Nephron (organoid): Measurements from ENCODE around the gene UBE3B.

ENCODE experiments used
- H3K27ac Mint-ChIP-seq, 3 experiments: 2 replicates each; pipeline ENCODE4 v1.8.0; 2020; ENCODE audit warnings: mixed read lengths in 3 of 3, mild to moderate bottlenecking in 2 of 3, moderate library complexity in 1 of 3
- H3K27me3 Mint-ChIP-seq: 2 replicates; pipeline ENCODE4 v1.8.0; 2021; ENCODE audit warnings: low read depth, mild to moderate bottlenecking, moderate library complexity, mixed read lengths
- H3K36me3 Mint-ChIP-seq: 2 replicates; pipeline ENCODE4 v1.8.0; 2020; ENCODE audit warnings: low read depth, mixed read lengths
- H3K4me1 Mint-ChIP-seq: 2 replicates; pipeline ENCODE4 v1.8.0; 2020; ENCODE audit warnings: mixed read lengths
- H3K4me3 Mint-ChIP-seq, 3 experiments: 2 replicates each; pipeline ENCODE4 v1.8.0; 2020; ENCODE audit warnings: mild to moderate bottlenecking in 3 of 3, mixed read lengths in 3 of 3, moderate library complexity in 2 of 3
- H3K9me3 Mint-ChIP-seq: 2 replicates; pipeline ENCODE4 v1.8.0; 2020; ENCODE audit warnings: mixed read lengths
- CTCF ChIP-seq, 3 experiments: fragments of 200-600 bp; sonication (generic); IDR thresholded peaks; one replicate each; pipeline ENCODE4 v1.5.0; 2021; ENCODE audit warnings: antibody characterized with exemption in 3 of 3; ENCODE audit not compliant: unreplicated experiment in 3 of 3

Gene UBE3B

GRCh38 chr12:109455706-109456105 lies 21.7 kb upstream of the UBE3B start:
- no peaks in the 10 kb centered on the region for H3K9me3 Mint-ChIP-seq
- no peaks in the 10 kb centered on the region for H3K27me3 Mint-ChIP-seq
- peaks cover 37% of the 10 kb centered on the region for H3K4me1 Mint-ChIP-seq
- H3K36me3 Mint-ChIP-seq, result peaks cover 69% of the 10 kb centered on the region
- TF ChIP-seq CTCF (IDR thresholded peaks at IDR 0.05; ENCODE audit: unreplicated experiment in 3 of 3), result no peak
- no peak overlapping the region for H3K4me3 Mint-ChIP-seq
- peak overlapping the region in 1 of 3 experiments; percentile 39 for H3K27ac Mint-ChIP-seq

DNA sequence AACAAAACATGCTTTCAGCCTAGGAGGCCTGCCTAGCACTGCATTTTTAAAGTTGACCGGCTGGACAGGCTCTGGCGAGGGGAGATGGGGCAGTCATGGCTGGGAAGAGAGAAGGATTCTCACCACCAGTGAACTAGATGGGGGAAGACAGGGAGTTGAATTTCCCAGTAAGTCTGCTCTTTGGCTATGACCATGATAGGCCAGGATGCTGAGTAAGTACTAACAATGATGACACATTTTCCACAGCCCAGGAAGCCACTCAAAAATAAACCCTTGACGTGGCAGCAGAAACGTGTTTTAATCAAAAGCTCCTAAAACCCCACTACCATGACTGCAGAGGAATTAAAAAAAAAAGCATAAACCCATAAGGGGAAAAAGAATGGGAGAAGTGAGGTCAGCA lies 19.3 kb upstream of the UBE3B start:
- peaks cover 52% of the 10 kb centered on the region for H3K4me1 Mint-ChIP-seq
- H3K27ac Mint-ChIP-seq, result peak overlapping the region; percentile 77 to 98 (median 93)
- TF ChIP-seq CTCF (IDR thresholded peaks at IDR 0.05; ENCODE audit: unreplicated experiment in 3 of 3), result no peak
- no peaks in the 10 kb centered on the region for H3K9me3 Mint-ChIP-seq
- no peaks in the 10 kb centered on the region for H3K27me3 Mint-ChIP-seq
- peak overlapping the region in 2 of 3 experiments; percentile 22 to 42 for H3K4me3 Mint-ChIP-seq
- H3K36me3 Mint-ChIP-seq, result peaks cover 55% of the 10 kb centered on the region

DNA sequence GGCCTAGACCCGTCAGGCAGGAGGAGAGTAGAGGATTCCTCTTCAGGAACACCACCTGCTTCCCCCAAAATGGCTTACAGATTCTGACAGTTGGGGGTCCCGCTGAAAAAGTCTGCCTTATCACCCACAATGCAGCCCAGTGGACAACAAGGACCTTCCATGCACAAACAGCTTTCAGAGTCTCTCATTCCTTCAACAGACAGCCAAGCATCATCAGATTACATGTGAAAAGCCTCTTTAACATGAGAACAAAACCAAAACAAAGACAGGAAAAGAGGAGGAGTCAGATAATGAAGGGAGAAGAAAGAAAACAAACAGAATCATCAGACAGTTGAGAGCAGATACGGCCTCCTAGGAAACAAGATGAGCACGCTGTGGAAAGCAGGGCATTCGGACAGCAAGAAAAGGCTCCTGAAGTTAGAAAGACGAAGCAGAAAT lies 18.6 kb upstream of the UBE3B start:
- Mint-ChIP-seq H3K36me3 (peaks cover 50% of the 10 kb centered on the region), H3K4me3 (peak overlapping the region; percentile 24 to 55 (median 25)), H3K4me1 (peaks cover 59% of the 10 kb centered on the region), H3K9me3 (no peaks in the 10 kb centered on the region), H3K27ac (peak overlapping the region; percentile 93 to 98 (median 98)), H3K27me3 (no peaks in the 10 kb centered on the region)
- TF ChIP-seq CTCF (IDR thresholded peaks at IDR 0.05; ENCODE audit: unreplicated experiment in 3 of 3), result no peak

DNA sequence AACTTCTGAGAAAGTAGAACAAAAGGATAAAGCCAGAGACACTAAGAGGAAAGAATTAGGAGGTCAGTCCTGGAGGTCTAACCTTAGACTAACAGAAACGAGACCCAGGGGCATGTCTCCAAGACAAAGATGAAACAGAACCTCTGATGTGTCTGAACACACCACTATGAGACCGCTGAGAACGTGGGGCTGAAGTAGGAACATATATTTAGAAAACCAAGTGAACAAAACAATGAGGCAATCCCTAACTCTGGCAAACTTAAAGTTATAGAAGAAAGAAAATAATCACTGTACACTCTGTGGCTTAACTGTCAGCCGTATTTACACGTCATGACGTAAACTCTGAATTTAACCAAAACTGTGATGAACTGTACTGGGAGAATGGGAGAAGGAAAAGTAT lies 18.2 kb upstream of the UBE3B start:
- TF ChIP-seq CTCF (IDR thresholded peaks at IDR 0.05; ENCODE audit: unreplicated experiment in 3 of 3), result no peak

DNA sequence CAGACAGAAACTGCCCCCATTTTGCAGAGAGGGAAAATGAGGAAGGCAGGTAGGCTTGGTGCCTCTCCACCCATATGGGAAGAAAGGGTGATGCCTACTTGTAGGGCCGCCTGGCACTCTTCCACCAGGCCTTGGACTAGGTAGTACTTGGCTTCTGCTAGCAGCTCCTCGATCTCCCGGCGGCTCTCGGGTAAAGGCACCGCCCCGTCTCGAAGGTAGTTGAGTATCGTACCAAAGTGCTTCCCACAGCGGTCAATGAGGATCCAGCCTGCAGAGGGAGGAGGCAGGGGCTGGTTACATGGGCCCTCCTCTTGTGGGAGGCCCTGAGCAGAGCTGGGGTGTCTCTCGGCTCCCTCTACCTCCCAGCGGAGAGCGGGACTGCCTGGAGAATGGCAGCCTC lies 16.9 kb upstream of the UBE3B start:
- no peaks in the 10 kb centered on the region for H3K9me3 Mint-ChIP-seq
- no peak overlapping the region for H3K4me3 Mint-ChIP-seq
- H3K27ac Mint-ChIP-seq, result peak overlapping the region; percentile 93 to 99 (median 98)
- no peaks in the 10 kb centered on the region for H3K27me3 Mint-ChIP-seq
- TF ChIP-seq CTCF (IDR thresholded peaks at IDR 0.05; ENCODE audit: unreplicated experiment in 3 of 3), result no peak
- H3K4me1 Mint-ChIP-seq, result peaks cover 77% of the 10 kb centered on the region
- H3K36me3 Mint-ChIP-seq, result peaks cover 43% of the 10 kb centered on the region

More for the DNA sequence above, 18.2 kb upstream of the UBE3B start:
- Mint-ChIP-seq H3K9me3 (no peaks in the 10 kb centered on the region), H3K4me3 (peak overlapping the region; percentile 24 to 55 (median 25)), H3K36me3 (peaks cover 46% of the 10 kb centered on the region), H3K27ac (peak overlapping the region; percentile 93 to 98 (median 98)), H3K4me1 (peaks cover 64% of the 10 kb centered on the region), H3K27me3 (no peaks in the 10 kb centered on the region)

DNA sequence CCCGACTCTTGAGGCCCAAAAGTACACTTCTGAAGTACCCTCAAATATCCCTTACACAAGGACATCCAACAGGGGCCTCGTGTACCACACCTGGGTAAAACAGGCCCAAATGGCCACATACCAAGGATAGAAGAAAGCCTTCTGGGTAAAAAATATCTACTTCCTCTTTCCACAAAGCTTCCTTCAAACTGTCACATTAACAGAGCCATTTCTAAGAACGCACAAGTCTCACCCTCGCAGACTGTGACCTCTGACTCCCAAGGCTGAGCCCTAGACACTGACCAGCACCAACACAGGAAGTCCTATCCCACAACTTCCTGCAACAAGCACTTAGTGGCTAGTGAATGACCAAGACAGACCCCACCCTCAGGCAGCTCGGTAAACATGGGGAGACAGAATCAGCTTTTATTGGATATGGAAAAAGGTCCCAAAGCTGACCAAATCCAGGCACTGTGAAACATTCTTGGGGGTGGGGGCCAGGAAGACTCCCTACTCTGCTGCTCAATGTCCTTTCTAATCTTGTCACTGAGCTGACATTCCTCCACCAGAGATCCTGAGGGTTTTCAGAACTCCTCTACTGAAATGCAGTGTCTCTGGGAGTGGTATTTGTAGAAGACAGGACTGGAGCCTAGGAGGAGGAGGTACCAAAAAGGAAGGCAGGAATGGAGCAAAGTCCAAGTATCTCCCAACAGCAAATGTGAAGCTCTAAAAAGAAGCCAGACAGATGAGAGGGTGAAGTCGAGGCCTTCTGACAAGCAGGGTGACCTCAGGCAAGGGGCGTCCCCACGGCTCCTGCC lies 16.2 kb upstream of the UBE3B start:
- peak overlapping the region; percentile 34 to 70 (median 41) for H3K4me3 Mint-ChIP-seq

More for the DNA sequence above, 16.2 kb upstream of the UBE3B start:
- Mint-ChIP-seq H3K9me3 (no peaks in the 10 kb centered on the region), H3K36me3 (peaks cover 38% of the 10 kb centered on the region), H3K4me1 (peaks cover 84% of the 10 kb centered on the region), H3K27ac (peak overlapping the region; percentile 93 to 100 (median 99)), H3K27me3 (no peaks in the 10 kb centered on the region)
- TF ChIP-seq CTCF (IDR thresholded peaks at IDR 0.05; ENCODE audit: unreplicated experiment in 3 of 3), result no peak
